Measurements from ENCODE around the gene KCNQ1.

The KCNQ1 gene

GRCh38 chr11:2553886-2554285 lies 109.1 kb downstream of the KCNQ1 start:
- DNase-seq (ENCODE audit: low read depth in 2 of 2), result no peak

DNA sequence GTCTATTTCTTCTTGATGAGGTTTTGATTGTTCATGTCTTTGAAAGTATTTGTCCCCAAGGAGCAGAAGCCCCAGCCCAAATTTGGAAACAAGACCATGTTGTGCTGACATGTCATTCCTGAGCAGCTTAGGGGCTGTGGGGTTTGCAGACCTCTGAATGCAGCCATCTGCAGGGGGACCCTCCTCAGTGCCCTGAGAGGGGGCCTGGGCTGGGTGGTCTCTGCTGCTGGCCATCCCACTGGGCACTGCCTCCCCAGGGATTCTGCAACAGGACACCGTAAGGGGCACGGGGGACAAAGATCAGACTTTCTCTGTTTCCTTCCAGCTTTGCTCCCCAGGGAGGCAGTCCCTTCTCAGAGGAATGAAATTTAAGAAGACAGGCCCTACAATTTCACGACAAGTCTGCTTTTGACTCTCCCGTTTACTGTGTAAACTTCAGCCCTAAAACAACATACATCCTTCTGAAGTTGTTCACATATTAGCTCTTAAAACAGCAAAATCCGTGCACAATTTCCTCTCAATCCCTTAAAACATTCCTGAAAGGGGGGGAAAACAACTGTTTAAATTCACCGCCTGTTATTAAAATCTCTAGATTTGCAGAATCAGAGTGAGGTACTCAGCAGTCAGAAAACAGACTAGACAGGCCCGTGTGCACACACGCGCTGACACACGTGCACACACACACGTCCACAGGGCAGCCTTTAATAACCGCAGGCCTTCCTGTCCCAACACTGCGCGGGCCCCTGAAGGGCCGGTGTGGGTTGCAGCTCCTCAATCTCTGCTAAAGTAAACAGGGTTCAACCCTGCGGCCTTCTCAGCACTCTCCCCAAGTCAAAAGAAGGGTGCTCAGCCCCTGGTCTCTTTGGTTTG lies 109.8 kb downstream of the KCNQ1 start:
- no peak for DNase-seq (ENCODE audit: low read depth in 2 of 2)

- no peak for DNase-seq (ENCODE audit: low read depth in 2 of 2)
Measured at GRCh38 chr11:2555336-2555735, 110.5 kb downstream of the KCNQ1 start.

- DNase-seq (ENCODE audit: low read depth in 2 of 2), result no peak
Measured at GRCh38 chr11:2555891-2556290, 111.1 kb downstream of the KCNQ1 start.

- DNase-seq (ENCODE audit: low read depth in 2 of 2), result no peak
Measured at GRCh38 chr11:2557381-2557780, 112.6 kb downstream of the KCNQ1 start.

GRCh38 chr11:2558397-2558796 lies 113.6 kb downstream of the KCNQ1 start:
- DNase-seq (ENCODE audit: low read depth in 2 of 2), result no peak

GRCh38 chr11:2558861-2559526 lies 114.2 kb downstream of the KCNQ1 start:
- no peak for DNase-seq (ENCODE audit: low read depth in 2 of 2)

GRCh38 chr11:2559527-2560311 lies 114.9 kb downstream of the KCNQ1 start:
- no peak for DNase-seq (ENCODE audit: low read depth in 2 of 2)

- no peak for DNase-seq (ENCODE audit: low read depth in 2 of 2)
Measured at GRCh38 chr11:2561696-2562581, 117.1 kb downstream of the KCNQ1 start.

DNA sequence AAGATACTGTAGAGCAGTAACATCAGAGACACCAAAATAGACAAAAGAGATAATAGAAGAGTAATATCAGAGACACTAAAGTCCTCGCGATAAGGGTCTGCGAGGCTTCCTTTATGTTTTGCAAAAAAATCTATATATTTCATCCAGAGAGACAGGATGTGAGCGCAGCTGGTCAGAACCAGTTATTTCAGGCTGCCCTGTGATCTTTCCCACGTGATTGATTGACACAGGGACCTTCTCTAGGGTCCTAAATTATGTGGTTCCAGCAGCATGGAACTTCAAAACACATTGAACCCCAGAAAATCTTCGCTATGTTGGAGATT lies 118.0 kb downstream of the KCNQ1 start:
- DNase-seq (ENCODE audit: low read depth in 2 of 2), result no peak

- DNase-seq (ENCODE audit: low read depth in 2 of 2), result no peak
Measured at GRCh38 chr11:2563213-2564007, 118.6 kb downstream of the KCNQ1 start.

GRCh38 chr11:2564008-2564530 lies 119.3 kb downstream of the KCNQ1 start:
- DNase-seq (ENCODE audit: low read depth in 2 of 2), result no peak

DNA sequence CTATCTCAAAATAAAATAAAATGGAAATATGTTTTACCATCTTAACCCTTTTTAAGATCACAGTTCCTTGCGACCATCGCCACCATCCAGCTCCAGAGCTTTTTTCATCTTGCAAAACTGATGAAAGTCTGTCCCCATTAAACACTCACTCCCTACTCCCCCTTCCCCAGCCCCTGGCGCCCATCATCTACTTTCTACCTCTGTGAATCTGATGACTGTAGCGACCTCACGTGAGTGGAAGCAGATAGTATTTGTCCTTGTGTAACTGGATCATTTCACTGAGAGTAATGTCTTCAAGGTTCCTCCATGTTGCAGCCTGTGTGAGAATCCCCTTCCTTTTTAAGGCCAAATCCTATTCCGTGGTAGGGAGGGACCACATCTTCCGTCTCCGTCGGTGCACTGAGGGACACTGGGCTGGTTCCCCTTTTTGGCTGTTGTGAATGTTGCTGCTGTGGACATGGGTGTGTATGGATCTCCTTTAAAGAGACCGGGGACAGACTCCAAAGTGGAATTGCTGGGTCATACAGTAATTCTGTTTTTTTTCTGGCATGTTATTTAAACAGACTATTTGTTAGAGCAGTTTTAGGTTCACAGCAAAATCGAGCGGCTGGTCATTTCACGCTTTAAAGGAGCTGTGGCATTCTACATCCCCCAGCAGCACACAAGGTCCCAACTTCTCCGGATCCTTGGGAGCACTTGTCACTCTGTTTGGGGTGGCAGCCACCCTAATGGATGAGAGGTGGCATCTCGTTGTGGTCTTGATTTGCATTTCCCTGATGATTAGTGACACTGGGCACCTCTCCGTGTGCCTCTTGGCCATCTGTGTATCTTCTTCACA lies 120.0 kb downstream of the KCNQ1 start:
- no peak for DNase-seq (ENCODE audit: low read depth in 2 of 2)

DNA sequence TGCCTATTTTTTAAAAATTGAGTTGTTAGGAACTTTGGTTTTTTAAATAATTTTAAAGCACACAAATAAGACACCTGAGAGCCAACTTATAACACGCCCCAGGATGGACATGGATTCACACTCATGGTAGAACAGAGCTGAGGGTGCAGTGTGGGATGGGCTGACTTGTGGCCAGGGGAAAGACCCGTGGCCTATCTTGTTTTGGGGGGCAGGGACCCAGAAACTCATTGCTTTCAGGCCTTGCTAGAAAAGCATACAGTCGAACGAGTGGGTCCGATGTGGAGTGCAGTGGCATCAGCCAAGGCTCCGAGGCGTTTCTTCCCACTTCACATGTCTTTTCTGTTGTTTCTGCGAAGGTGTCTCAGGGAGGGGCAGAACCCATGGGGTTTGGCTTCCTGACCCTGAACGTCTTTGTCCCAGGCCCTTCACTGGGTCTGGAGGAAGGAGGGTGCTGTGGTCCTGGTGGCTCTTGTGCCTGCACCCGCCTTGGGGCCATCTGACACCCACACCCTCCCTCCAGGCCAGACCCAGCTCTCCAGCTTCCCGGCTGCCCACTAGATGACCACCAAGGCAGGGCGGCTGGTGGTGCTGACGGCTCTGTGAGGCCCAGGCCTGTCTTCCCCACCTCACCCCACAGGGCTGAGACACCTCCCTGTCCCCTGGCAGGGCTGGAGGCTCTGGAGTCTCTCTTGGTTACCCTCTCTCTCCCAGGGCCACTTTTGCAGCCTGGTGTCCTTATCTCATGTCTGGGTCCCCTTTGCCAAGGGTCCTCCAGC lies 120.8 kb downstream of the KCNQ1 start:
- no peak for DNase-seq (ENCODE audit: low read depth in 2 of 2)

GRCh38 chr11:2566223-2567025 lies 121.6 kb downstream of the KCNQ1 start:
- DNase-seq (ENCODE audit: low read depth in 2 of 2), result no peak

GRCh38 chr11:2567026-2567671 lies 122.3 kb downstream of the KCNQ1 start:
- DNase-seq (ENCODE audit: low read depth in 2 of 2), result no peak

GRCh38 chr11:2569321-2569721 lies 124.5 kb downstream of the KCNQ1 start:
- no peak for DNase-seq (ENCODE audit: low read depth in 2 of 2)

All from stimulated activated CD8-positive, alpha-beta memory T cell treated with anti-CD3 and anti-CD28 coated beads, Interleukin-15, amount 100 ng/mL, for 4 hours (primary cell).